ENCODE measurements around the gene SRPK3. TPM values are rescaled to one million over a fixed set of nuclear protein-coding genes. Genes with fewer than 3 reads are reported as not detected.
"Not testable (repeated sequence)": the region's sequence is repeated elsewhere in the genome, so short reads cannot be mapped to it uniquely, and the experiment has no call there.

Gene SRPK3
- total RNA-seq, 1 experiment from 2014 or later, result 0.46 TPM

DNA sequence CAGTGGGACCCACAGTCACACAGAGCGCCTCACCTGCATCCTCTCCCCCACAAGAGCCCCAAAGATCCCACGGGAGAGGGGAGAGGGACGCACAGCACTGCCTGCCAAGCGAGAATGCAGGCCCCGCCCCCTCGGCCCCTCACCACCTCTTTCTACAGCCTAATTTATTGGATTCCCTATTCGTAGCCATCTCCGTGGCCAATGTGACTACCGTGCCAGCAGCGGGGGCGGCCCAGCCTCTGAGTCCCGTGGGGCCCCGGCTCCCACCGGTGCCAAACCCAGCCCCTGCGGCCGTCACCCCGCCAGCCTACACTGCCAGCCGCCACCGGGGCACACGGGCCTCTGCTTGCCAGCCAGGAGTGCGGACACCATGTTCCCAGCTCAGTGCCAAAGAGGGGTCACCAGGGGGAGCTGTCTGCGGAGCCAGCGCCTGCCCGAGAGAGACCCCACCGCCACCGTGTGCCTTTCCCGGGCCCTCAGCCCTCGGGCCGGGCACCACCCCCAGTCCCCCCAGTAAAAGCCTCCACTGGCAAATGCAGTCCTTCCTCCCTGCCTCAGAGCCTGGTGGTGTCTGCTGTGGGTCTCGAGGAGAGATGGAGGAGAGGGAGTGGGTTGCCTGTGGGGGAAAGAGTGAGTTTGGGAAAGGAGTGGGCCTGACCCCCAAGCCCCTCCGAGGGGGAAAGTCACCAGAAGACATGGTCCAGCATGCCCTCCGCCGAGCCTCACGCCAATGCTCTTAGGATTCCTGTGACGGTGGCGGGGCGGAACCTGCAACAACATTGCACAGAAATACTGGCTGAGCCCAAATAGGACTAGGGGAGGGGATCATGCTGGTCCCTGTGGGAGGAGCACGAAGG is 36.4 kb upstream of the SRPK3 start:
- Histone ChIP-seq H3K9me3 (ENCODE audit: insufficient read depth, low read depth) (no peaks in the 10 kb centered on the region), H3K36me3 (ENCODE audit: low read depth) (no peaks in the 10 kb centered on the region), H3K4me1 (replicated peaks; ENCODE audit: insufficient read depth) (no peaks in the 10 kb centered on the region), H3K27ac (no peak overlapping the region), H3K4me2 (no peak overlapping the region), H4K20me1 (ENCODE audit: insufficient read depth) (no peaks in the 10 kb centered on the region), H3K4me3 (no peak overlapping the region), H3K79me2 (ENCODE audit: low read depth) (no peaks in the 10 kb centered on the region), H3K9me2 (ENCODE audit: insufficient read depth) (no peaks in the 10 kb centered on the region), H3K27me3 (ENCODE audit: insufficient read depth, low read depth) (no peaks in the 10 kb centered on the region), H3F3A (ENCODE audit: insufficient read depth, low read depth) (no peaks in the 10 kb centered on the region), H2AFZ (no peak overlapping the region)
- no TSS peak for BruUV-seq (replicated peaks)
- DNase-seq, result no peak
- intact Hi-C loops (cut with micrococcal nuclease; ENCODE audit: unreplicated experiment), result no loop called here
- ChIA-PET POLR2A (ENCODE audit: unreplicated experiment) (interaction anchor here (0.7 kb wide), 1 partner anchor 265 kb away, joined by 3 read pairs; no protein-coding TSS in a partner anchor), CTCF (no interaction called here)
- TF ChIP-seq EZH2 (IDR thresholded peaks at IDR 0.05; ENCODE audit: low read depth), result no peak
- TF ChIP-seq, protein P1, sequence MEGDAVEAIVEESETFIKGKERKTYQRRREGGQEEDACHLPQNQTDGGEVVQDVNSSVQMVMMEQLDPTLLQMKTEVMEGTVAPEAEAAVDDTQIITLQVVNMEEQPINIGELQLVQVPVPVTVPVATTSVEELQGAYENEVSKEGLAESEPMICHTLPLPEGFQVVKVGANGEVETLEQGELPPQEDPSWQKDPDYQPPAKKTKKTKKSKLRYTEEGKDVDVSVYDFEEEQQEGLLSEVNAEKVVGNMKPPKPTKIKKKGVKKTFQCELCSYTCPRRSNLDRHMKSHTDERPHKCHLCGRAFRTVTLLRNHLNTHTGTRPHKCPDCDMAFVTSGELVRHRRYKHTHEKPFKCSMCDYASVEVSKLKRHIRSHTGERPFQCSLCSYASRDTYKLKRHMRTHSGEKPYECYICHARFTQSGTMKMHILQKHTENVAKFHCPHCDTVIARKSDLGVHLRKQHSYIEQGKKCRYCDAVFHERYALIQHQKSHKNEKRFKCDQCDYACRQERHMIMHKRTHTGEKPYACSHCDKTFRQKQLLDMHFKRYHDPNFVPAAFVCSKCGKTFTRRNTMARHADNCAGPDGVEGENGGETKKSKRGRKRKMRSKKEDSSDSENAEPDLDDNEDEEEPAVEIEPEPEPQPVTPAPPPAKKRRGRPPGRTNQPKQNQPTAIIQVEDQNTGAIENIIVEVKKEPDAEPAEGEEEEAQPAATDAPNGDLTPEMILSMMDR (conservative IDR thresholded peaks at IDR 0.05), result no peak

DNA sequence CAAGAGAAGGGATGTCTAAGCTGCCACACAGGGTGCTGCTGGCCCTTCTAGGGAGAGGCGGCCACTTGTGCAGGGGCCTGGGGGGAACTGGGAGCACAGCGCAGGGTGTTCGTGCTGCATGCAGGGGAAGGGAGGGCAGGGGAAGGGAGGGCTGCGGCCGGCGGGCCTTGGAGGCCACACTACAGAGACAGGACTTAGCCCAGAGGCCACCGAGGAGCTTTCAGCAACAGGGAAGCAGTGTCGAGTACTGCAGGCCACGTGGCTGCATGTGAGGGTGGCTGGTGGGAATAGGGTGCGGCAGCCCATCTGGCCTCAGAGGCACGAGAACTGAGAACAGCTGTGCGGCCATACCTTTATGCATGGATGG is 35.8 kb upstream of the SRPK3 start:
- not testable (repeated sequence) for BruUV-seq (replicated peaks); H3K9me2 ChIP-seq (ENCODE audit: insufficient read depth)
- POLR2A ChIA-PET (ENCODE audit: unreplicated experiment), result interaction anchor here (0.7 kb wide), 1 partner anchor 264 kb away, joined by 3 read pairs; no protein-coding TSS in a partner anchor

DNA sequence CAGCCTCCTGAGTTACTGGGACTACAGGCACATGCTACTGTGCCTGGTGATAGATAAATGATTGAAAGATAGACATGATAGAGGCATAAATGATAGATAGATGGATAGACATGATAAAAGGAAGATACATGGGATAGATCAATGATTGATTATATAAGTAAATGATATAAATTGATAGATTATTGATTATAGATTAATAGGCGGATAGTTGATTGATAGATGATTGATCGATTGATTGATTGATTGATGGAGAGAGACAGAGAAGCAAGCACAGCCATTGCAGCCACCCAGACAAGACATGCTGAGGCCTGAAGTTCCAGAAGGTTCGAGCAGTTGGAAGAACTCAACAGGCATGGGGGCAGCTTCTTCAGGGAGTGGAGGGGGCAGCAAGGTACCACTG is 34.5 kb upstream of the SRPK3 start:
- POLR2A ChIA-PET (ENCODE audit: unreplicated experiment), result no interaction called here
- intact Hi-C loops (cut with micrococcal nuclease; ENCODE audit: unreplicated experiment), result no loop called here

More for the DNA sequence above, 35.8 kb upstream of the SRPK3 start:
- H3K27ac ChIP-seq; H3K79me2 ChIP-seq (ENCODE audit: low read depth); intact Hi-C loops (cut with micrococcal nuclease; ENCODE audit: unreplicated experiment); H3K27me3 ChIP-seq (ENCODE audit: insufficient read depth, low read depth); H3K4me2 ChIP-seq; H3K4me3 ChIP-seq; H3K4me1 ChIP-seq (replicated peaks; ENCODE audit: insufficient read depth); H2AFZ ChIP-seq; CTCF ChIA-PET; H3K36me3 ChIP-seq (ENCODE audit: low read depth); H3F3A ChIP-seq (ENCODE audit: insufficient read depth, low read depth); H3K9me3 ChIP-seq (ENCODE audit: insufficient read depth, low read depth); H4K20me1 ChIP-seq (ENCODE audit: insufficient read depth); DNase-seq: not testable (repeated sequence)

DNA sequence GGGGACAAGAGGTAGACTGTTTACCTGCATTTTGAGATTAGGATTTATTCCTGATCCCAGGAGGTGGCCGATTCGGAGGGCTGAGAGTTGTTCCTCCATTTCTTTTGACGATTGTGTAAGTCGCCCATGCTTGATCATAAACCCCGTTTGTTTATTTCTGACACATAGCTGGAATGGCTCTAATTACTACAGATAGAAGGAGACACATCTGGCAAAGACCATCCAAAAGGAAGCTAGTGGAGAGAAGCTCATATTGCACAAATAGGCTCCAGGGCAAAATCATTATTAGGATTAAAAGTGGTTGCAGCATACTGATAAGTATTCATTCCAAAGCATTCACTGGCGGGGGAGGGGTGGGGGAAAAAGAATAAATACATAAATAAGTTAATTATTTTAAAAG is 33.9 kb upstream of the SRPK3 start:
- POLR2A ChIA-PET (ENCODE audit: unreplicated experiment); H3K9me3 ChIP-seq (ENCODE audit: insufficient read depth, low read depth); H3K27ac ChIP-seq; H3K27me3 ChIP-seq (ENCODE audit: insufficient read depth, low read depth); H3K9me2 ChIP-seq (ENCODE audit: insufficient read depth); H3K4me1 ChIP-seq (replicated peaks; ENCODE audit: insufficient read depth); CTCF ChIA-PET; H3K79me2 ChIP-seq (ENCODE audit: low read depth); H3K4me3 ChIP-seq; H3K36me3 ChIP-seq (ENCODE audit: low read depth); H4K20me1 ChIP-seq (ENCODE audit: insufficient read depth); H3K4me2 ChIP-seq; H2AFZ ChIP-seq; H3F3A ChIP-seq (ENCODE audit: insufficient read depth, low read depth); DNase-seq; BruUV-seq (replicated peaks); intact Hi-C loops (cut with micrococcal nuclease; ENCODE audit: unreplicated experiment): not testable (repeated sequence)

More for the DNA sequence above, 34.5 kb upstream of the SRPK3 start:
- no peak overlapping the region for H2AFZ ChIP-seq
- H4K20me1 ChIP-seq (ENCODE audit: insufficient read depth), result no peaks in the 10 kb centered on the region
- H3K36me3 ChIP-seq (ENCODE audit: low read depth), result no peaks in the 10 kb centered on the region
- no TSS peak for BruUV-seq (replicated peaks)
- H3K9me2 ChIP-seq (ENCODE audit: insufficient read depth), result no peaks in the 10 kb centered on the region
- no peak overlapping the region for H3K27ac ChIP-seq
- no peak for DNase-seq
- no peak overlapping the region for H3K4me2 ChIP-seq
- no peaks in the 10 kb centered on the region for H3K9me3 ChIP-seq (ENCODE audit: insufficient read depth, low read depth)
- H3K4me3 ChIP-seq, result no peak overlapping the region
- H3F3A ChIP-seq (ENCODE audit: insufficient read depth, low read depth), result no peaks in the 10 kb centered on the region
- no peaks in the 10 kb centered on the region for H3K27me3 ChIP-seq (ENCODE audit: insufficient read depth, low read depth)
- H3K4me1 ChIP-seq (replicated peaks; ENCODE audit: insufficient read depth), result no peaks in the 10 kb centered on the region
- CTCF ChIA-PET, result no interaction called here
- no peak for TF ChIP-seq EZH2 (IDR thresholded peaks at IDR 0.05; ENCODE audit: low read depth)
- TF ChIP-seq, protein P1 (conservative IDR thresholded peaks at IDR 0.05), result no peak
- no peaks in the 10 kb centered on the region for H3K79me2 ChIP-seq (ENCODE audit: low read depth)

DNA sequence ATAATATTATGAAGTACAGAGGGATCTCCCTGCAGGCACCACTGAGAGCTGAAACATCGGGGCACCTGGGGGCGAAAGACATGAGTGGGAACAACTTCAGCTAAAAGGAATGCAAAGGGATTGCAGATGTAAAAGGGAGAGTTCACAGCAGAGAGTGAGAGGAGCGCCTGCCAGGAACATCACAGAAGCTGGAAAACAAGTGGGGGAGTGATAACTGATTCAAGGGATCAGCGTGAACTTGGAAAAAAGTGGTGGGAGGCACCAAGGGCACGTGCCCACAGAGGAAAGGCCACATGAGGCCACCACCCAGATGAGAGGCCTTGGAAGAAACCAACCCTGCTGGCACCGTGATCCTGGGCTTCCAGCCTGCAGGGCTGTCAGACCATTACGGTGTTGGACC is 31.8 kb upstream of the SRPK3 start:
- H4K20me1 ChIP-seq (ENCODE audit: insufficient read depth); H3K27ac ChIP-seq; H3K36me3 ChIP-seq (ENCODE audit: low read depth); H3K27me3 ChIP-seq (ENCODE audit: insufficient read depth, low read depth); H3F3A ChIP-seq (ENCODE audit: insufficient read depth, low read depth); H3K9me2 ChIP-seq (ENCODE audit: insufficient read depth); H3K79me2 ChIP-seq (ENCODE audit: low read depth); H3K9me3 ChIP-seq (ENCODE audit: insufficient read depth, low read depth); intact Hi-C loops (cut with micrococcal nuclease; ENCODE audit: unreplicated experiment); H3K4me1 ChIP-seq (replicated peaks; ENCODE audit: insufficient read depth); BruUV-seq (replicated peaks); H3K4me2 ChIP-seq; H3K4me3 ChIP-seq; DNase-seq; CTCF ChIA-PET; POLR2A ChIA-PET (ENCODE audit: unreplicated experiment); H2AFZ ChIP-seq: not testable (repeated sequence)

Measured in PC-9 (cell line).